Caco-2 (cell line): ENCODE data around the gene SLC25A27. TPM values are rescaled to one million over a fixed set of nuclear protein-coding genes. Genes with fewer than 3 reads are reported as not detected.

Source experiments
- Bru-seq: library from RNA; stranded (reverse); fragments of 400-500 nt; gene quantifications from one replicate; lab custom pipeline; 2021; lab: Mats Ljungman, UMichigan
- BruChase-seq, 2 experiments: library from RNA; stranded (reverse); fragments of 400-500 nt; gene quantifications; one replicate each; lab custom pipeline; 2021; lab: Mats Ljungman, UMichigan
- BruUV-seq: library from RNA; stranded (reverse); fragments of 400-500 nt; replicated peaks from 2 replicates; lab custom pipeline; 2021; lab: Mats Ljungman, UMichigan
- CTCF ChIA-PET: fragments of 300-600 bp; sonication (Branson Sonifier 250); formaldehyde crosslinking; loops from one replicate; lab custom pipeline; 2022; ENCODE audit warnings: antibody characterized with exemption; lab: Charles Lee
- POLR2A ChIA-PET: fragments of 300-600 bp; sonication (Branson Sonifier 250); formaldehyde crosslinking; loops from one replicate; lab custom pipeline; 2022; ENCODE audit warnings: antibody characterized with exemption; lab: Charles Lee
- DNase-seq, 2 experiments: peaks; one replicate each; pipeline versions ENCODE4 v3.0.0 to v3.0.0-alpha.2; 2020 to 2022
- H3K27me3 ChIP-seq: replicated peaks from 2 replicates; pipeline ENCODE4 v1.6.0; 2011; ENCODE audit warnings: low read length; ENCODE audit not compliant: control insufficient read depth, insufficient read depth
- H3K36me3 ChIP-seq: 2 replicates; pipeline ENCODE4 v1.5.1; 2011; ENCODE audit warnings: low read length; ENCODE audit not compliant: control insufficient read depth, insufficient read depth
- H3K4me1 ChIP-seq: fragments of 250-450 bp; sonication (Bioruptor Pico); 2 replicates; pipeline ENCODE4 v1.5.1; 2020; ENCODE audit warnings: mild to moderate bottlenecking
- H3K4me3 ChIP-seq: 2 replicates; pipeline ENCODE4 v1.5.1; 2011; ENCODE audit warnings: low read depth, mild to moderate bottlenecking, control low read depth, low read length
- H3K9me3 ChIP-seq: fragments of 250-450 bp; sonication (Bioruptor Pico); 2 replicates; pipeline ENCODE4 v1.5.1; 2020; ENCODE audit warnings: mild to moderate bottlenecking, moderate library complexity
- H3K27ac Mint-ChIP-seq: one replicate; pipeline ENCODE4 v1.8.0; 2022; ENCODE audit warnings: mixed read lengths; ENCODE audit not compliant: unreplicated experiment
- H3K27me3 Mint-ChIP-seq: one replicate; pipeline ENCODE4 v1.8.0; 2022; ENCODE audit warnings: mixed read lengths; ENCODE audit not compliant: insufficient read depth, unreplicated experiment
- H3K36me3 Mint-ChIP-seq: one replicate; pipeline ENCODE4 v1.8.0; 2022; ENCODE audit warnings: mild to moderate bottlenecking, mixed read lengths; ENCODE audit not compliant: insufficient read depth, unreplicated experiment
- H3K4me1 Mint-ChIP-seq: one replicate; pipeline ENCODE4 v1.8.0; 2022; ENCODE audit warnings: low read depth, mixed read lengths; ENCODE audit not compliant: unreplicated experiment
- H3K4me3 Mint-ChIP-seq: one replicate; pipeline ENCODE4 v1.8.0; 2022; ENCODE audit warnings: mild to moderate bottlenecking, moderate library complexity, mixed read lengths; ENCODE audit not compliant: unreplicated experiment
- H3K9me3 Mint-ChIP-seq: one replicate; pipeline ENCODE4 v1.8.0; 2022; ENCODE audit warnings: mixed read lengths; ENCODE audit not compliant: unreplicated experiment
- CTCF ChIP-seq, 2 experiments: fragments of 200-600 bp in 1 of 2; IDR thresholded peaks; 1 replicate in 1 of 2; 2 replicates in 1 of 2; pipeline versions ENCODE4 v1.5.1 to v1.8.0; 2011 to 2022; ENCODE audit warnings: antibody characterized with exemption in 1 of 2, control low read depth in 1 of 2, inconsistent platforms in 1 of 2, low read depth in 1 of 2, low read length in 1 of 2, mild to moderate bottlenecking in 1 of 2, moderate library complexity in 1 of 2; ENCODE audit not compliant: insufficient read depth in 1 of 2, severe bottlenecking in 1 of 2, unreplicated experiment in 1 of 2
- intact Hi-C: fragments of 100-400 bp; cut with micrococcal nuclease; formaldehyde crosslinking; loops from one replicate; pipeline ENCODE4 v1.10.0; 2022; ENCODE audit not compliant: unreplicated experiment
- long read RNA-seq: library from polyadenylated mRNA; stranded (forward); transcript quantifications from one replicate; pipeline ENCODE4 v2.0.0, GENCODE V29; 2022
- total RNA-seq: library from RNA; stranded (reverse); gene quantifications from 2 replicates; pipeline ENCODE4 v1.2.3, GENCODE V29; 2022

SLC25A27 gene
- 0.64 TPM in 1 of 2 replicates, not detected in the other for total RNA-seq
- percentile 11 among the genes with signal in this experiment for Bru-seq, nascent RNA
- BruChase-seq, experiment 1, labeled RNA remaining after a 2-hour chase = percentile 23 among the genes with signal in this experiment
- percentile 24 among the genes with signal in this experiment for BruChase-seq, experiment 2, labeled RNA remaining after a 6-hour chase
- long read RNA-seq = 0 reads

GRCh38 chr6:46652603-46653438, at the start of gene SLC25A27, which contains the start of gene CYP39A1:
Gene SLC25A27, plus strand, starts transcription at chr6:46652975. Its CDS starts 218 bp downstream, at chr6:46653193.
Gene CYP39A1, minus strand, starts transcription at chr6:46652818. Its CDS starts 236 bp downstream, at chr6:46652582.
- POLR2A ChIA-PET = no interaction called here
- Histone ChIP-seq H3K4me1 (peaks cover 7% of the 10 kb centered on the region; the same call in 1 of the 2 replicates), H3K27me3 (no peaks in the 10 kb centered on the region), H3K9me3 (no peaks in the 10 kb centered on the region), H3K4me3 (peak within 1 kb of the TSS; percentile 78), H3K36me3 (no peaks in the 10 kb centered on the region)
- intact Hi-C loops = loop anchor here (5.0 kb wide), 1 partner anchor 129 kb away; no protein-coding TSS in a partner anchor
- CTCF ChIA-PET = no interaction called here
- peaks cover 17% of the 10 kb centered on the region for H3K27me3 Mint-ChIP-seq
- peaks cover 5% of the 10 kb centered on the region for H3K4me1 Mint-ChIP-seq
- H3K27ac Mint-ChIP-seq = peak within 1 kb of the TSS; percentile 64
- no peaks in the 10 kb centered on the region for H3K36me3 Mint-ChIP-seq
- no peaks in the 10 kb centered on the region for H3K9me3 Mint-ChIP-seq
- DNase-seq = peak; percentile 87 to 90
- TF ChIP-seq CTCF (IDR thresholded peaks at IDR 0.05; ENCODE audit: insufficient read depth in 1 of 2, low read depth in 1 of 2, low read length in 1 of 2, severe bottlenecking in 1 of 2, unreplicated experiment in 1 of 2) = no peak
- BruUV-seq = no TSS peak
- H3K4me3 Mint-ChIP-seq = peak within 1 kb of the TSS; percentile 88

- no TSS peak for BruUV-seq
- Histone ChIP-seq H3K36me3 (no peaks in the 10 kb centered on the region), H3K9me3 (no peaks in the 10 kb centered on the region), H3K27me3 (no peaks in the 10 kb centered on the region), H3K4me3 (no peak overlapping the region), H3K4me1 (no peaks in the 10 kb centered on the region)
- Mint-ChIP-seq H3K36me3 (no peaks in the 10 kb centered on the region), H3K4me1 (no peaks in the 10 kb centered on the region), H3K27ac (no peak overlapping the region), H3K27me3 (peaks cover 8% of the 10 kb centered on the region), H3K4me3 (no peak overlapping the region), H3K9me3 (no peaks in the 10 kb centered on the region)
- TF ChIP-seq CTCF (IDR thresholded peaks at IDR 0.05; ENCODE audit: insufficient read depth in 1 of 2, low read depth in 1 of 2, low read length in 1 of 2, severe bottlenecking in 1 of 2, unreplicated experiment in 1 of 2) = no peak
- POLR2A ChIA-PET = no interaction called here
- intact Hi-C loops = no loop called here
- CTCF ChIA-PET = no interaction called here
- DNase-seq = no peak
Measured at GRCh38 chr6:46605091-46605797, 47.5 kb upstream of the SLC25A27 start.

GRCh38 chr6:46606338-46606737, 46.4 kb upstream of the SLC25A27 start:
- Mint-ChIP-seq H3K9me3 (no peaks in the 10 kb centered on the region), H3K36me3 (no peaks in the 10 kb centered on the region), H3K27me3 (peaks cover 5% of the 10 kb centered on the region), H3K4me3 (no peak overlapping the region), H3K27ac (no peak overlapping the region), H3K4me1 (no peaks in the 10 kb centered on the region)
- intact Hi-C loops = no loop called here
- Histone ChIP-seq H3K4me3 (no peak overlapping the region), H3K36me3 (no peaks in the 10 kb centered on the region), H3K9me3 (no peaks in the 10 kb centered on the region), H3K27me3 (no peaks in the 10 kb centered on the region), H3K4me1 (no peaks in the 10 kb centered on the region)
- BruUV-seq = no TSS peak
- no peak for TF ChIP-seq CTCF (IDR thresholded peaks at IDR 0.05; ENCODE audit: insufficient read depth in 1 of 2, low read depth in 1 of 2, low read length in 1 of 2, severe bottlenecking in 1 of 2, unreplicated experiment in 1 of 2)
- POLR2A ChIA-PET = no interaction called here
- DNase-seq = no peak
- CTCF ChIA-PET = no interaction called here
